GM18951 (cell line): ENCODE measurements around the gene MITF.
"Not testable (repeated sequence)": the region's sequence is repeated elsewhere in the genome, so short reads cannot be mapped to it uniquely, and the experiment has no call there.

Source experiments
- POLR2A ChIP-seq: IDR thresholded peaks from 4 replicates; pipeline ENCODE4 v1.6.1; 2011; ENCODE audit warnings: mild to moderate bottlenecking; ENCODE audit not compliant: insufficient read length, insufficient read depth; ENCODE audit errors: extremely low read depth
- in situ Hi-C: fragments of 300-500 bp; cut with MboI; formaldehyde crosslinking; loops from one replicate; pipeline ENCODE4 v1.12.0; 2022; ENCODE audit warnings: low sequenced_read_pairs, mixed read lengths, inconsistent platforms; ENCODE audit not compliant: unreplicated experiment

Gene MITF

GRCh38 chr3:69906351-69906966 is 167.2 kb downstream of the MITF start:
- in situ Hi-C loops, result no loop called here
- TF ChIP-seq POLR2A, result no peak

- in situ Hi-C loops, result no loop called here
- TF ChIP-seq POLR2A, result no peak
These were observed 168.3 kb downstream of the MITF start for GRCh38 chr3:69907554-69907953.

- in situ Hi-C loops, result not testable (repeated sequence)
These were observed 170.6 kb downstream of the MITF start for GRCh38 chr3:69909859-69910258.

- in situ Hi-C loops, result no loop called here
- TF ChIP-seq POLR2A, result no peak
These were observed 174.2 kb downstream of the MITF start for GRCh38 chr3:69913422-69913821.

GRCh38 chr3:69914395-69914794 is 175.1 kb downstream of the MITF start:
- no peak for TF ChIP-seq POLR2A
- in situ Hi-C loops, result no loop called here

GRCh38 chr3:69915726-69916125 is 176.5 kb downstream of the MITF start:
- no peak for TF ChIP-seq POLR2A
- in situ Hi-C loops, result no loop called here

GRCh38 chr3:69920009-69920408 is 180.7 kb downstream of the MITF start:
- in situ Hi-C loops, result not testable (repeated sequence)

GRCh38 chr3:69921651-69922050 is 182.4 kb downstream of the MITF start:
- in situ Hi-C loops, result no loop called here
- TF ChIP-seq POLR2A, result no peak

GRCh38 chr3:69922521-69923000 is 183.3 kb downstream of the MITF start:
- no peak for TF ChIP-seq POLR2A
- in situ Hi-C loops, result no loop called here

- in situ Hi-C loops, result no loop called here
- no peak for TF ChIP-seq POLR2A
These were observed 186.2 kb downstream of the MITF start for GRCh38 chr3:69925506-69925905.

- in situ Hi-C loops, result no loop called here
- no peak for TF ChIP-seq POLR2A
These were observed 187.1 kb downstream of the MITF start for GRCh38 chr3:69926385-69926784.

- in situ Hi-C loops, result no loop called here
- TF ChIP-seq POLR2A, result no peak
These were observed 188.3 kb downstream of the MITF start for GRCh38 chr3:69927571-69927970.

- in situ Hi-C loops, result no loop called here
These were observed 189.8 kb downstream of the MITF start for GRCh38 chr3:69929019-69929418.

GRCh38 chr3:69930564-69930963 is 191.3 kb downstream of the MITF start:
- TF ChIP-seq POLR2A, result no peak
- in situ Hi-C loops, result no loop called here

More at GRCh38 chr3:69929019-69929418, 189.8 kb downstream of the MITF start:
- no peak for TF ChIP-seq POLR2A

GRCh38 chr3:69932087-69932486 is 192.8 kb downstream of the MITF start:
- TF ChIP-seq POLR2A, result no peak
- in situ Hi-C loops, result no loop called here
